ENCODE data around the gene RPL36.
A peak's percentile ranks its signal among the peaks of the same experiment; 100 is the strongest.
"Not testable (repeated sequence)": the region's sequence is repeated elsewhere in the genome, so short reads cannot be mapped to it uniquely, and the experiment has no call there.

Gene RPL36

DNA sequence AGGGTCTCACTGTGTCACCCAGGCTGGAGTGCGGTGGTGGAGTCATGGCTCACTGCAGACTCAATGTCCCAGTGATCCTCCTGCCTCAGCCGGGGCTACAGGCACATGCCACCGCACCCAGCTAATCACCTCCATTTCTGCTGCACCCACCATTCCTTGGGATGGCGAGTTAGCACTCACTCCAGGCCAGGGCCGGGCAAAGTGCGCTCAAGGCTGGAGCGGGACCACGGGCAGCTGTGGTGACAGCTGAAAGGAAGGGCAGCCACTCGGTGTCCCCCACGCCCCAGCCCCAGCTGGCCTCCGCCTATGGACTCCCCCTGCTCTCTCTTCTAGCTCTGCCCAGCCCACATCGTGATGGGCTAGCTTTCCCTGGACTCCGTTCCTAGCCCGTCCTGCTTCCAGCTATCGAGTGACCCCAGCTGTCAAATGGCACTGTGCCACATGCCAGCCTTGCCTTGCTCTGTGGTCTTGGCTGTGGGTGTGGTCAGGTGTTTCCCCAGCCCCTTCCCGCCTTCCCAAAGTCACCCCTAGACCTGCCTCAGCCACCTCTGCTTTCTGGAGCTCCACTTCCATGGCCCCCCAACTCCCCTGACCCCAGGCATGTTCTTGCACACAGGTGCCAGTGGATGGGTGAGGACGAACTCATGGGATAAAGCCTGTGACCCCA, 13.9 kb upstream of the RPL36 start:
- DNase-seq: no peak

DNA sequence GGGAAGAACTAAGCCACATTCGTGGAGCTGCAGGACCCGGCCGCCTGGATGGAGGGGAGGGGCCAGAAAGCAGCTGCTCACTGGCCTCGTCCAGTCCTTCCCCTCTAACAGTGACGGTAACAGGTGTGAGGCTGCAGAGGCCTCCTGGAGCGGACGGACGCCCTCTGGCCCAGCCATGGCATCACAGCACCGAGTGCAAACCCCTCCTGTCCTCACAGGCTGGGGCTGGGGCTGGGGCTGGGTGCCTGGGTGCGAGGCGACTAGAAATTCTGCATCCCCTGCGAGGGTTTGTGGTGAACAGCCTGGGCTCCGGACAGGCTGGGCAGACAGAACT, 13.4 kb upstream of the RPL36 start:
- DNase-seq: no peak

DNA sequence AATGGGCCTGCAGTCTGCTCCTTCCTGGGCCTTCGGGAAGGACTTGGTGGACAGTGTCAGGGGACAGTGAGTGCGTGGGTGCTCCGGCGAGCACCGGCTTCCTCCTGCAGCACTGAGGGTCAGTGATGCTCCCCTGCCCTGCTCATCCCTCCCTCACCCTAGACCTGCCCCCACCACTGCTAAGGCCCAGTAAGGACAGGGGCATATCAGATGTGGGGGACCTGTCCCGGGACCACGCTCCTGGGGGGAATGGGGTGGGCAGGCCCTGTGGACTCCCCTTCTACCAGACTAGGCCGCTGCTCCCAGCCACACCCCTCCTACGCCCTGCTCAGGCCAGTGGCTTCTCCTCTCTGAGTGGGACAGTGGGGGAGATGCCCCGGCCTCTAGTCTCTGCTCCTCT, 13.0 kb upstream of the RPL36 start:
- DNase-seq: no peak

DNA sequence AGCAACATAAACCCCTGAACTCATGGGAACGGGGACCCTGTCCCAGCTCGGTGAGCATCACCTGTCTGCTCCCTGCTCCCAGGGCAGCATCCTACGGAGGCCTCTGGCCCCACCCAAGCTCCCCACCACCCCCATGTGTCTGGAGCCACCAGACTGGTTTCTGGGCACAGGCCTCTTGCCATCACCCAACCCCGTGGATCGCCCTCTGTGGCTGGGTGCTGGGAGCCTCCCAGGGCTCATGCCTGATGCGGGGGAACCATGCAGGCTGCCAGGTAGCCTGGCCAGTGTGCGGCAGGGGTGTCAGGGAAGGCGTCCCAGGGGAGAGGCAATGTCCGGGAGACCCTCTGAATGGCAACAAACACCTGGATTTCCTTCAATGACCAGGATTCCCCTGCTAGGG, 12.5 kb upstream of the RPL36 start:
- no peak for DNase-seq

DNA sequence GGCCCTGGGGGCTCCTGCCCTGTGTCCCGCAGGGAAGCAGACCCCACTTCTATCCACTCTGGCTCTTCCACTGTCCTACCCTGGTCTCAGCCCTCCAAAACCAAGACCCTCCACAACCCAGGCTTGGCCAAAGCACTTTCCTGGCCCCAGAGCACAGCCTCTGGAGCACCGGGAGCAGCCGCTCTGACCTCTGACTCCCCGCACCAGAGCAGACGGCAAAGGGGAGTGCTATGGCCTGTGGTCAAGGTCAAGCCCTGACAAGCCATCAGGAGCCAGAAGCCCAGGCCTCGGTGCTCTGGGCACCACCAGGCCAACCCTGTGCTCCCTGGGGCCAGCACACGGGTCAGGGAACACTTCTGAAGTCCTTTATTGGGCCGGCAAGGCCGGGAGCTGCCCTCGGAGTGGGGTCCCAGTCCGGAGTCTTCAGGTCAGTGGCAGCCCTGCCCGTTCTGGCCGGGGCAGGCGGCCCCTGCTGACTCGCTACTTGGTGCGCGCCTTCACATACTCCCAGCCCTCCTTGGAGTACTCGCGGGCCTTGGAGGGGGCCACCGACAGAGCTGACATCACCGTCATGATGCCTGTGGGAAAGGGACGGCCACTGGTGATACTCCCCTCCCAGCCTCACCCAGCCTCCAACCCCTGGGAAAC, 11.9 kb upstream of the RPL36 start:
- DNase-seq: no peak

DNA sequence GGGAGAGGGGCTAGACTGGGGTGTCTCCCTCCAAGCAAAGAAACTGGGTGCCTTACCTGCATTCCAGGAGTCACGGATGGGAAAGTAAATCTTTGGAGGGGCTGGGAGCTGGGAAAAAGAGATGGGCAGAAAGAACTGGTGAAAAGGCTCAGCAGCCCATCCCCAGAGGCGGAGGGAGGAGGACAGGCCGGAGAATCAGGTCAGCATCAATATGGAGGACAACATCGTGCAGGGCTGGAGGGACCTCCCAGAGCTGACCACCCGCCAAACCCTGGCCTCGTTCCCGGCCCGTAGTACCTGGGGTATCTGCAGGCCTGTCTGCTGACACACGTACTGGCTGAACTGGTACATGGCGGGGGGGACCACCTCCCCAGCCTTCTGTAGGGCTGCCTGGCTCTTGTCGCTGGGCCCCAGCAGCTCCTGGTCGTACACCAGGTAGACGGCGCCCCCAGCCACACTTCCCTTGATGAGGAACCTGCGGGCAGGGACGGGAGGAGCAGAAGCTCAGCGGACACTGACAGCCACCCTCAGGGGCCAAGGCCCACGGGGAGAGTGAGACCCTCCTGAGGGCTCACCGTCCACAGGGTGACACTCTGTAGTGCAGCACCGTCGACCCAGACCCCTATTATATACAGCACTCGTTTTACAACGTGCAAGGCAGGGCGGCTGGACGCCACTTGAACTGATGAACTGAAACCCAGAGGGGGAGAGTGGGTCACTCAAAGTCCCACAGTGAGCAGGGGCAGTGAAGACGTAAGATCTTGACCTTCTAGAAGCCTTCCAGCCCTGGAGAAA, 10.6 kb upstream of the RPL36 start:
- peak; percentile 54 for DNase-seq

DNA sequence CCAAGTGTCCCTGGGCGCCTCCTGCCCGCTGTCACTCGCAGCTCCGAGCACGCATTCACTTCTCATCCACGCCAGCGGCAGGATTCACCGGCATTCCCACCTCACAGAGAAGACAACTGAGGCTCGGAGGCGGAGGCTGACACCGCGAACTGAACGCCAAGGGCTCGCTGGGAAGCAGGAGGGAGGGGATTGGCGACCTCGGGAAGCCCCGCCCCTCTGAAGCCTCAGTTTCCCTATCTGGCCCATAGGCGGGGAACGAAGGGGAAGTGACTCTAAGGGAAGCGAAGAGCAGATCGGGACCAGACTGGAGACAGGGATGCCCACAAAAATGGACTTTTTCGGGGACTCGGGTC, 10.0 kb upstream of the RPL36 start:
- peak; percentile 65 for DNase-seq

DNA sequence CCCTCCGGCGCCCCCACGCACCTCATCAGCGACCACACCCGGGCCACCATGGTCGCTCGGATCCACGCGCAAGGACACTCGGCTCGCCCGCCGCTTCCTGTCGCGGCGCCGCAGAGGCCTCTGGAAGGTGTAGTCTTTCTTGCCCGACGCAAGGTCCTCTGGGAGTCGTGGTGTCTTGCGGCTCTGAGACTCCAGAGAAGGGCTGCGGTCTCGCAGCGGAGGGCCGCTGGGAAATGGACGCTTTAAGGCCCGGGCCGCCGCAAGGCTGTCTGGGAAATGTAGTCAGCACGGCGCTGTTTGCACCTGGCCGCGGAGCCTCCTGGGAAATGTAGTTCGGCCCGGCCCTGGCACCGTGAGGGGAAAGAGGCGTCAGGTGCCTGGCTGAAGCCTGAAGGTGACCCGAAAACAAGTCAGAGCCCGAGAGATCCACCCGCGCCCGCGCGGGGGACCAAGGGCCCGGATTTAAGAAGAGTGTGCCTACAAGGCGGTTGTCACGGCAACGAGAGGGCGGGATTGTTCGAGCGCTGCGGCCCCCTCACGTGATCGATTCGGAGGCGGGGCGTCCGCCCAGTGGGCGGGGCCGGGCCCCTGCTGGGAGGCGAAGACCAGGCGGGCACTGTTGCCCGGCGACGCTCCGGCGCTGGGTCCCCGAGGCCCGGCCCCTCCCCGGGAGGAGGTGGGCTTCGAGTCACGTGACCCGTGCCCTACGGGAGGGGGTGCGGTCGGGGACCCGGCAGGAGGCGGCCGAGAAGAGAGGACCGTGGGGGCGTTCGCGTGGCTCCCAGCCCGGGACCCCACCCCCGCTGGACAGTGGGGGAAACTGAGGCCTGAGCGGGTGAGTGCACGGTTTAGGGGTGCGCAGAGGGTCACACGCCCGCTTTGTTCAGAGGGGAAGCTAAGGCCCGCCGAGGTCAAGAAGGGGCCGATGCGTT, 9.4 kb upstream of the RPL36 start, which contains the start of the genes HSD11B1L and MICOS13:
HSD11B1L (plus strand) TSS at position 591 of the 932 bp plus-strand sequence. CDS start 3,806 bp downstream, outside the sequence.
MICOS13 (minus strand) TSS at position 80 of the 932 bp plus-strand sequence; CDS start at position 50, 30 bp downstream.
- peak; percentile 100 for DNase-seq

DNA sequence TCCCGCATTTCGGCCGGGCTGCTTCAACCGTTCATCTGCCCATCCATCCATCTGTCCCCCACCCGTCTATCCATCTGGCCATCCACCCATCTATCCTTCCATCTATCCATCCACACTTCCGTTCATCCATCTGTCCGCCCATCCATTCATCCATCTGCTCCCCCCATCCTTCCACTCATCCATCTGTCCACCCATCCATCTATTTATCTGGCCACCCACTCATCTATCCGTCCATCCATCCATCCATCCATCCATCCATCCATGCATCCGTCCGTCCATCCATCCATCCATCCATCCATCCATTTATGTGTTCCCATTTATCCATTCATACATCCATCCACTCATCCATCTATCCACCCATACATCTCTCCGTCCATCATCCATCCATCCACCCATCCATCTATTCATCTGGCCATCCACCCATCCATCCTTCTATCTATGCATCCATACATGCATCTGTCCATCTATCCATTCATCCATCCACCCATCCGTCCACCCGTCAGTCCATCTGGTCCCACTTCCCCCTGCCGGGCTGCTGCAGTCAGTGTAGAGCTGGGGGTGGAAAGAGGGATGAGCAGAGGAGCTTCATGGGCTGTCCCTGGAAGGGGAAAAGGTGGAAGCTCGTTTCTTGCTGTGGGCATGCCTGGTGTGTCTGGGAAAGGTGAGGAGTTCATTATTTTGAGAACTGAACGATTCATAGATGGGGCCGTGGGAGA, 8.5 kb upstream of the RPL36 start:
- DNase-seq: no peak

DNA sequence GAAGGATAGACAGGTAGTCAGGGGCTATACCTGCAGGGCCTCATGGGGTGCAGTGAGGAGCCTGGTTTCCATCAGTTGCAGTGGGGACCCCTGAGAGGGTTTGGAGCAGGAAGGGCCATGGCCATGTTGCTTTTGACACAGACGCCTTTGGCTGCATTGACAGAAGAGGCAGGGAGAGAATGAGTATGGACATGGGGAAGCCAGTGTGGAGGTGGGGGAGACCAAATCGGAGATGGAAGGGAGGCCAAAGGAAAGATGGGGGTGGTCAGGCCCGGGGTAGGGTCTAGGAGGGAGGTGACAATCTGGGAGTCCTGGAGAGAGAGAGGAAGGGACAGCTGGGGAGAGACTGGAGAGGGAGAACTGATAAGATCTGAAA, 8.0 kb upstream of the RPL36 start:
- no peak for DNase-seq

DNA sequence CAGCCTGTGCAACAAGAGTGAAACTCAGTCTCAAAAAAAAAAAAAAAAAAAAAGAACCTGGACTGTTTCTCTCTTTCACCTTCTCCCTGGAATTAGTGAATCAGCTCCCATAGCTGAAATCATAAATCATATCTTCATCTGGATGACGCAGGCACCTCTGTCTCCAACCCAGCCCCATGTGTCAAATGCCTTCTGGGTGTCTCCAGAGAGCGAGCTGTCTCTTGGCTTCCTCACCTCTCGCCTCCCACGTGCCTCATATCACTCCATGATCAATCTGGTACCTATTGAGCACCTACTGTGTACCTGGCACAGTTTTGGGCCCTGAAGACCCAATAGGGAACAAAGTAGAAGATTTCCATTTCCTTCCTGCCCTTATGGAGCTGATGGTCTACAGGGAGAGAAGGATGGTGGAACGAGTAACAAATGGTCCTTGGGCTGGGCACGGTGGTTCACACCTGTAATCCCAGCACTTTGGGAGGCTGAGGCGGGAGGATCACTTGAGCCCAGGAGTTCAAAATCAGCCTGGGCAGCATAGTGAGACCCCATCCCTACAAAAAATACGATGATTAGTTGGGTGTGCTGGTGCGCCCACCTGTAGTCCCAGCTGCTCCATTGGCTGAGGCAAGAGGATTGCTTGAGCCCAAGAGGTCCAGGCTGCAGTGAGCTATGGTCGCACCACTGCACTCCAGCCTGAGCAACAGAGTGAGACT, 6.8 kb upstream of the RPL36 start:
- DNase-seq: no peak

DNA sequence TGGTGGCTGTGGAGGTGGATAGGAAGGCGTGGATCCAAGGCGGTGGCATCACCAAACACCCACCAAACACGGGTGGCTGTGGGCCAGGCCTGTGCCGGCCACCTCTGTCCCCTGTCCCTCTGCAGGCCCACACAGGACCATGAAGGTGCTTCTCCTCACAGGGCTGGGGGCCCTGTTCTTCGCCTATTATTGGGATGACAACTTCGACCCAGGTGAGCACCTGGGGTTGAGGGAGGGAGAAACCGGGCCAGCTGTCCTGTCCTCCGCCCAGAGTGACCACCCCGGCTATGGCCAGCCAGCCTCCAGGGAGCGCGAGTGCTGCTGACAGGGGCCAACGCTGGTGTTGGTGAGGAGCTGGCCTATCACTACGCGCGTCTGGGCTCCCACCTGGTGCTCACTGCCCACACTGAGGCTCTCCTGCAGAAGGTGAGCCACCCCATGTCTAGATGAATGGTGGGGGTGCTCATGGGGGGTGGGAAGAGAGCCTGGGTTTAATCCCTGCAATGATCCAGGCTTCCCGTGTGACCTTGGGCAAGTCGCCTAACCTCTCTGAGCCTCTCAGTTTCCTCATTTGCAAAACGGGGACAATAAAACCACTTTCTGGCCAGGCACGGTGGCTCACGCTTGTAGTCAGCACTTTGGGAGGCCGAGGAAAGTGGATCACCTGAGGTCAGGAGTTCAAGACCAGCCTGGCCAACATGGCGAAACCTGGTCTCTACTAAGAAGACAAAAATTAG, 5.2 kb upstream of the RPL36 start:
- no peak for DNase-seq

DNA sequence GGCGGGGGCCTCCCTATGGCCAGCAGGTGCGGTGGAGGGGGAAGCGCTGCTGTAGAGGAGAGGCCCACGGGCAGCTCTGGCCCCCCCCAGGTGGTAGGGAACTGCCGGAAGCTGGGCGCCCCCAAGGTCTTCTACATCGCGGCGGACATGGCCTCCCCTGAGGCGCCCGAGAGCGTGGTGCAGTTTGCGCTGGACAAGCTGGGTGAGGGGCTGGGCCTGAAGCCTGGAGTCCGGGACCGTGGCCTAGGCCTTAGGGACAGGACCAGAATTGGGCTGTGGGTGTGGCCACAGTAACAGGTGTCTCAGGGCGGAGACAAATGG, 3.8 kb upstream of the RPL36 start:
- DNase-seq: no peak

DNA sequence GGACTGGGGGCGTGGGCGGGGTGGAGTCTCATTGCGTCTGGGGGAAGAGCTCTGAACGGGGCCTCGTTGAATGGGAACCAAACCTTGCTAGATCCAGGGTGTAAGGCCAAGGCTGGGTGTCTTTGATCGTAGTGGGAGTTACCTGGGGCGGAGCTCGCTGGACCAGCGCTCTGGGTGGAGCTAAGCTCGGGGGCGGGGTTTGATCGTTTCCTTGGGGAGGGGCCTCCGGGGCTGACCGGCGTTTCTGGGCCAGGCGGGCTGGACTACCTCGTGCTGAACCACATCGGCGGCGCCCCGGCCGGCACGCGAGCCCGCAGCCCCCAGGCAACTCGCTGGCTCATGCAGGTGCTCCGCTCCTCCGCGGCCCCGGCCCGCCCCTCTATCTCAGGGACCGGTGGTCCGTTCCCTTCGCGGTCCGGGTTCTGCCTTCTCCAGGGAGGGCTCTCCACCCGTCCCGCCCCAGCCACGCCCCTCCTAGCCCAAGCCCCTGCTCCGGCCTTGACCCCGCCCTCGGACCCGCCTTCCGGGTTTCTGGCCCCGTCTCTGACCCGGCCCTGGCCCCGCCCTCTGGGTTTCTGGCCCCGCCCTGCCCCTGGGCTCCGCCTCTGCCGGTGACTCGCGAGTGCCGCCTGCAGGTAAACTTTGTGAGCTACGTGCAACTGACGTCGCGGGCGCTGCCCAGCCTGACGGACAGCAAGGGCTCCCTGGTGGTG, 3.3 kb upstream of the RPL36 start:
- DNase-seq: peak; percentile 96

DNA sequence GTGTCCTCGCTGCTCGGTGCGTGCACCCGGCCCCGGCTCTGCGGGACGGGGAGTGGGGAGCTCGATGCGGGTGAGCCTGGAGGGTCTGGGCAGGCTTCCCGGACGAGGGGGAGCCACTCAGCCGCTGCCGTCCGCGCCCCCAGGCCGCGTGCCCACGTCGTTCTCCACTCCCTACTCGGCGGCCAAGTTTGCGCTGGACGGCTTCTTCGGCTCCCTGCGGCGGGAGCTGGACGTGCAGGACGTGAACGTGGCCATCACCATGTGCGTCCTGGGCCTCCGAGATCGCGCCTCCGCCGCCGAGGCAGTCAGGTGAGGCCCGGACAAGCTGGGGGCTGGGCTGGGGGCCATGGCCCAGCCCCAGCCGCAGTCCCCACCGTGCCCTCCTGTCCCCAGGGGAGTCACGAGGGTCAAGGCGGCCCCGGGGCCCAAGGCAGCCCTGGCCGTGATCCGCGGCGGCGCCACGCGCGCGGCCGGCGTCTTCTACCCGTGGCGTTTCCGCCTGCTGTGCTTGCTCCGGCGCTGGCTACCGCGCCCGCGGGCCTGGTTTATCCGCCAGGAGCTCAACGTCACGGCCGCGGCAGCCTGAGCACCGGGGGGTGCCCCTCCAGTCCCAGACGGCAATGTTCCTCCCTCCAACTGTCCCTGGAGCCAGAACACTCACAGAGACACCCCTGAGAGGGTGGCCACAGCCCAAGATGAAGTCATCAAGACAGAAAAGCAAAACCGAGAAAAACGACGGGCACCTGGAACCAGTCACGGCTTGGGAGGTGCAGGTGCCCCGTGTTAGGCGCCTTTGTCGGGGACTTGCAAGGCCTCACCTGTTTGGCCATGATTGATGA, 2.5 kb upstream of the RPL36 start:
- DNase-seq: no peak

DNA sequence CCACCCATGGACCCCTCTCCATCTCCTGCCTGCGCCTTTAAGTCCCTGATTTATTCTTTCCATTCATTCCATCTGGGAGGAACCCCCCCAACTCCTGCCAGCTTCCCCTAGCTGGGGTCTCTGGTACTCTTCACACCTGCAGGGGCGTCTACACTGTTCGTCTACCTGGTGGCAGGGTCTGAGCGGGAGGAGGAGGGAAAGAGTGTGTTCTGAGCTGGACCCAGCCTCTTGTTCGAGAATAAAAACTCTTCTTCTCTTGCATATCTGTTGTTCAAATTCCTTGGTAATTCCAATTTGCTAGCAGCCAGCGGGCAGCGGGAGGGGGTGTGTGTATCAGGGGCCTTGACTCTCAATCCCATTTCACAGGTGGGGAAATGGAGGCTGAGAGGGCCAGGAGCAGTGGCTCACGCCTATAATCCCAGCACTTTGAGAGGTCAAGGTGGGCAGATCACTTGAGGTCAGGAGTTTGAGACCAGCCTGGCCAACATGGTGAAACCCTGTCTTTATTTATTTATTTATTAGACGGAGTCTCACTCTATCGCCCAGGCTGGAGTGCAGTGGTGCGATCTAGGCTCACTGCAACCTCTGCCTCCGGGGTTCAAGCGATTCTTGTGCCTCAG, 1.7 kb upstream of the RPL36 start:
- DNase-seq: not testable (repeated sequence)

DNA sequence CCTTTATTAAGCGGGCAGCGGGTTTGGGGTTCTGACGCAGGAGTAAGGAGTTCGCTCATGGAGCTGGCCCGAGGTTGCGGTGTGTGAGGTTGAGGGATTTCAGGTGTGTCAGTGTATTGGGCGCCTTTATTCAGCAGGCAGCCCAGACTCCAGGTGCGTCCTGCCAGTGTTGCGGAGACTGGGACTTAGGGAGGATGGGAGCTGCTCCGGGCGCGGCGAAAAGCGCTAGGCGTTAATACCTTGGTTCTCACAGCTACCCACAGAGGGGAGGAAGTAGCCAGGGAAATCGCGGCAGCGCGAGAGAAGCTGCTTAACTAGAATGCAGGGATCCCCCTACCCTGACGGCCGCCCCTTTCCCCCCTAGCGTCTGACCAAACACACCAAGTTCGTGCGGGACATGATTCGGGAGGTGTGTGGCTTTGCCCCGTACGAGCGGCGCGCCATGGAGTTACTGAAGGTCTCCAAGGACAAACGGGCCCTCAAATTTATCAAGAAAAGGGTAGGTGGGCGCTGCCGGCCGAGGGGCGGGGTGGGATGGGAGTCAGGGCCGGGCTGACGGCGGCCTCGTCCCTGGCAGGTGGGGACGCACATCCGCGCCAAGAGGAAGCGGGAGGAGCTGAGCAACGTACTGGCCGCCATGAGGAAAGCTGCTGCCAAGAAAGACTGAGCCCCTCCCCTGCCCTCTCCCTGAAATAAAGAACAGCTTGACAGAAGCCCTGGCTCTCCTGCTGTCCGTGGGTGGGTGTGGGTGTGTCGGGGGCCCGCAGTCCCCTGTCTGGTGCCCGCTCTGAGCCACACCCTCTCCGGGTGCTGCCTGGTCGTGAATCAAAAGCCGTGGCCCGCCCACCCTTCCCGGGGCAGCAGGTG, 1.1 kb downstream of the RPL36 start:
- DNase-seq: peak; percentile 49
